Astrocyte of the spinal cord (primary cell): ENCODE data around the gene UTRN.

Experiments used
- DNase-seq: peaks from one replicate; pipeline ENCODE4 v3.0.0; 2011; ENCODE audit warnings: low read depth, low spot score
- H3K4me3 ChIP-seq: 2 replicates; pipeline ENCODE4 v1.5.1; 2011; ENCODE audit warnings: low read depth, mild to moderate bottlenecking, low read length, moderate library complexity
- in situ Hi-C: cut with HindIII; loops from 2 replicates; pipeline ENCODE4 v1.10.0; 2017; ENCODE audit warnings: low sequenced_read_pairs
- TF ChIP-seq, protein P1 (sequence below): IDR thresholded peaks from 2 replicates; pipeline ENCODE4 v1.5.1; 2012; ENCODE audit warnings: low read depth, mild to moderate bottlenecking, low read length, inconsistent platforms

Gene UTRN

DNA sequence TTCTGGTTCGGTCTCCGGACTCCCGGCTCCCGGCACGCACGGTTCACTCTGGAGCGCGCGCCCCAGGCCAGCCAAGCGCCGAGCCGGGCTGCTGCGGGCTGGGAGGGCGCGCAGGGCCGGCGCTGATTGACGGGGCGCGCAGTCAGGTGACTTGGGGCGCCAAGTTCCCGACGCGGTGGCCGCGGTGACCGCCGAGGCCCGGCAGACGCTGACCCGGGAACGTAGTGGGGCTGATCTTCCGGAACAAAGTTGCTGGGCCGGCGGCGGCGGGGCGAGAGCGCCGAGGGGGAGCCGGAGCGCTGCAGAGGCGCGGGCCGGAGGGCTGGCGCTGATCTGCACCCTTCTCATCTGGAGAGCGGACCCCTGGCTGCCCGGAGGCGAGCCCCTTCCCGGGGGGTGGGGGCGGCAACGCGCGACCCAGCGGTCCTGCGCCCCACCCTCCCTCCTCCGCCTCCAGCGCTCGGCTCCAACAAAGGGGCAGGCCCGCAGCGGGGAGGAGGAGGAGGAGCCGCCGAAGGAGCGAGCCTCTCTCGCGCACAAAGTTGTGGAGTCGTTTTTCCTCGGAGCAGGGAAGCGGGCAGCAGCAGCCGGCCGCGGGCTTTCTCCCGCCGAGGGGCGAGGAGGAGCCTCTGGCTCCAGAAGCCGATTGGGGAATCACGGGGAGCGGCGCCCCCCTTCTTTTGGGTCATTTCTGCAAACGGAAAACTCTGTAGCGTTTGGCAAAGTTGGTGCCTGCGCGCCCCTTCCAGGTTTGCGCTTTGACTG is at the start of gene UTRN:
UTRN (plus strand) TSS at position 553 of the 765 bp plus-strand sequence. CDS start 6,494 bp downstream, outside the sequence.
- peak; percentile 87 for DNase-seq
- TF ChIP-seq, protein P1, sequence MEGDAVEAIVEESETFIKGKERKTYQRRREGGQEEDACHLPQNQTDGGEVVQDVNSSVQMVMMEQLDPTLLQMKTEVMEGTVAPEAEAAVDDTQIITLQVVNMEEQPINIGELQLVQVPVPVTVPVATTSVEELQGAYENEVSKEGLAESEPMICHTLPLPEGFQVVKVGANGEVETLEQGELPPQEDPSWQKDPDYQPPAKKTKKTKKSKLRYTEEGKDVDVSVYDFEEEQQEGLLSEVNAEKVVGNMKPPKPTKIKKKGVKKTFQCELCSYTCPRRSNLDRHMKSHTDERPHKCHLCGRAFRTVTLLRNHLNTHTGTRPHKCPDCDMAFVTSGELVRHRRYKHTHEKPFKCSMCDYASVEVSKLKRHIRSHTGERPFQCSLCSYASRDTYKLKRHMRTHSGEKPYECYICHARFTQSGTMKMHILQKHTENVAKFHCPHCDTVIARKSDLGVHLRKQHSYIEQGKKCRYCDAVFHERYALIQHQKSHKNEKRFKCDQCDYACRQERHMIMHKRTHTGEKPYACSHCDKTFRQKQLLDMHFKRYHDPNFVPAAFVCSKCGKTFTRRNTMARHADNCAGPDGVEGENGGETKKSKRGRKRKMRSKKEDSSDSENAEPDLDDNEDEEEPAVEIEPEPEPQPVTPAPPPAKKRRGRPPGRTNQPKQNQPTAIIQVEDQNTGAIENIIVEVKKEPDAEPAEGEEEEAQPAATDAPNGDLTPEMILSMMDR = no peak
- H3K4me3 ChIP-seq = peak within 1 kb of the TSS; percentile 78
- in situ Hi-C loops = no loop called here

DNA sequence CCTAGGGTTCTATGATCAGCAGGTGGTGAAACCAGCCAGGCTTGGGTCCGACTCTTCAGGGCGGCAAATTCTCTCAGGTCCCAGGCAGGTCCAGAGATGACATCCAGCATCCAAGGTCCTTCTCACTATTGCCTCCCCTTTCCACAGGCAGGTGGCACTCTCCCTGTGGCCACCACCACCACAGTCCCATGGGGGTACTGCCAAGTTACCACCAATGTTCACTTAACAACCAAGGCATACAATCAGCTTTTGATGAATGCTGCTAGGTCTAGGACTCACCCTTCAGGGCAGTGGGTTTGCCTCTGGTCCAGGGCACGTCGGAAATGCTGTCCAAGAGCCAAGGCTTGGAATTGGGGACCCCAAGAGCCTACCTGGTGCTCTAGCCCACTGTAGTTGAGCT is 40.4 kb upstream of the UTRN start:
- DNase-seq = no peak
- TF ChIP-seq, protein P1 = no peak
- H3K4me3 ChIP-seq = no peak overlapping the region
- in situ Hi-C loops = no loop called here

DNA sequence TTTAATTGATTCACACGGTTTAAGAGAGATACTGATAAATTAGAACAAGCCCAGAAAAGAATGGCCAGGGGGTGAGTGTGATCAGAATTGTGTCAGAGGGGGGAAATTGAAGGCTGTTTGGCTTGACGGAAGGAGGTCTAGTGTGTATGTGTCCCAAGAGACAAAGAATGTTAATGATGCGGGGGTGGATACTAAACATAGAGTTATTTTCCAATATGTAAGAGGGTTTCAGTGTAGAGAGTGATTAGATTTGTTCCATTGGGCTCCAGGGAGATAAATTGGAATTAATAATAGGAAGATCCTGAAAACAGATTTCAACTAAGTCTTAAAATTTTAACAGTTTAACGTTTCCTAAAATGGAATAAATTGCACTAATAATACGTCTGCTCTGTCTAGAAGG is 38.1 kb upstream of the UTRN start:
- H3K4me3 ChIP-seq = no peak overlapping the region
- in situ Hi-C loops = no loop called here
- no peak for DNase-seq
- TF ChIP-seq, protein P1 = no peak

DNA sequence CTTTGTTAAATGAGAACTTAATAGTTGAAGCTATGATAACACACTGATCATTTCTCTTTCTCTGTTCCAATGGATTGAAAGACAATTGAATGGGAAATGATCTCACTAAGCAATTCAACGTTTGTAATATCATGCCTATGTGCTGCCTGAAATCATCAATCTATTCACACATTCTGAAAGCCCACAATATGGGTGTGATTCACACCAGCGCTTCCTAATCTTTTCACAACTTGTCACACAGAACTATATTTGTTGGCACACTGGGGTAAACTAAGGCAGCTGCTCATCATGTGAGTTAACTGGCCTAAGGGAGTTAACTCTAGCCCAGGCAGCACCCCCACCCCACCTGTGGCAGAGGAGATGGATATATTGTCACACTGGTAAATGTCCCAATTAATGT is 37.1 kb upstream of the UTRN start:
- no peak overlapping the region for H3K4me3 ChIP-seq
- TF ChIP-seq, protein P1 = no peak
- DNase-seq = no peak
- in situ Hi-C loops = no loop called here

DNA sequence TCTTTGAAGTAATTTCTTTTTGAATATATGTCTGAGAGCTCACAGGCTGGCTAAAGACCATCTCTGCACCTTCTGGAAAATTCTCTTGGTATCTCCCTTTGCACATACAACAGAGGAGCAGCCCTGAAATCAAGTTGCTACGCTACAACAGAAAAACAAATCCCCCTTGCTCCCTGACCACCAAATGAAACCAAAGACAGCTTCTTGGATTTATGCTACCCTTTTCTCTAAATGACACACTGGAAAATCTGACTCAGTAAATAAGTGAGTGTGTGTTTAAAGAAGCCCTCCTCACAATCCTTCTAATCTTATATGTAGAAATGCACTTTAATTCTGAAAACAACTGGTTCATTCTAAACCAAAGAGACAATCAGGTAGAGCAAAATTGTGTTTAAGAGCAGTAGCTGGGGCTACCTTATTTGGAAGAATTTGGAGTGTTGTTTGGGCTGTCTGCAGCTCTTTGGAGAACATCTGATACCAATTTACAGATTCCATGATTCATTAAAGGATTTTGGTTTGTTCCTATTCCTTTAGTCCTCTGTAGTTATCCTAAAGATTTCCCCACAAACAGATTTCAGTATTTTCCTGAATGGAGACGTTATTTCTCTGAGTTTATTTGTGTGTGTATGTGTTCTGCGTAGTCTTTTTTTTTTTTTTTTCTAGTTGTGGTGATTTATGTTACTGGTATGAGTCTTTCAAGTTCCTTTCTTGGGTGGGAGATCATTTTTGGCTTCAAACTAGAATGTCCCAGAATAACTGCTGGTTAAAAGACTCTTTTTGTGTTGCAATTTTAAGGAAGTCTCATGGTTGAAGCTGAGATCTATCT is 36.4 kb upstream of the UTRN start:
- in situ Hi-C loops = no loop called here

DNA sequence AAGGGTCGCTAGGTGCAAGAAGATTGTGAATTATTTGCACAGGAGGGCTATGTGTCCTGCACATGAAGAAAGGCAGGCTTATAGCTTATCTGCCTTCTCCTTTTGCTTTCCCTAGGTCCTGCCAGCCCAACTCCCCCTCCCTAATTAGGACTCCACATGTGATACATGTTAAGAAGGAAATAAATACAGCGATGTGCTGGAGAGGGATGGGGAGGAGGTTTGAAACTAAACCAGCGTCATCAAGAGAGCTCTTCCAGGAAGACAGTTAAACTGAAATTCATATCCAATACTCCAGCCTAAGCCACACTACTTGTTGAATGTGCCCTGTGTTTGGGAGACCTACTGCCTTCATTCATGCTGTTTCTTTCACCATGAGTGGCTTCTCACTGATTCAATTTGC is 34.9 kb upstream of the UTRN start:
- TF ChIP-seq, protein P1 = no peak
- in situ Hi-C loops = no loop called here
- DNase-seq = no peak
- H3K4me3 ChIP-seq = no peak overlapping the region

More for the DNA sequence above, 36.4 kb upstream of the UTRN start:
- TF ChIP-seq, protein P1 = no peak
- peak; percentile 78 for DNase-seq
- H3K4me3 ChIP-seq = no peak overlapping the region
